ENCODE data around the gene R3HDML. TPM values are rescaled to one million over a fixed set of nuclear protein-coding genes. Genes with fewer than 3 reads are reported as not detected.

Gene R3HDML
- total and polyA plus RNA-seq, 7 donors = not detected

GRCh38 chr20:44382641-44383040 lies 45.8 kb downstream of the R3HDML start:
- DNase-seq = no peak
- no peaks in the 10 kb centered on the region for H3K36me3 ChIP-seq
- H3K27ac ChIP-seq = no peak overlapping the region
- TF ChIP-seq POLR2A (IDR thresholded peaks at IDR 0.05) (no peak), EP300 (IDR thresholded peaks at IDR 0.05) (no peak), CTCF (IDR thresholded peaks at IDR 0.05) (no peak), POLR2AphosphoS5 (IDR thresholded peaks at IDR 0.05) (no peak)
- no peaks in the 10 kb centered on the region for H3K4me1 ChIP-seq
- intact Hi-C loops (cut with DNase I) = loop anchor here (10.0 kb wide), 3 partner anchors 132 to 482 kb away; partner anchors contain the start of gene OSER1
- WGBS, 2 donors = 23 to 44% methylated on average over 2 of the region's 2 CpGs
- H3K4me3 ChIP-seq = no peak overlapping the region
- peaks cover 0 to 35% (median 8%) of the 10 kb centered on the region in 3 donors for H3K27me3 ChIP-seq
- H3K9me3 ChIP-seq = no peaks in the 10 kb centered on the region

DNA sequence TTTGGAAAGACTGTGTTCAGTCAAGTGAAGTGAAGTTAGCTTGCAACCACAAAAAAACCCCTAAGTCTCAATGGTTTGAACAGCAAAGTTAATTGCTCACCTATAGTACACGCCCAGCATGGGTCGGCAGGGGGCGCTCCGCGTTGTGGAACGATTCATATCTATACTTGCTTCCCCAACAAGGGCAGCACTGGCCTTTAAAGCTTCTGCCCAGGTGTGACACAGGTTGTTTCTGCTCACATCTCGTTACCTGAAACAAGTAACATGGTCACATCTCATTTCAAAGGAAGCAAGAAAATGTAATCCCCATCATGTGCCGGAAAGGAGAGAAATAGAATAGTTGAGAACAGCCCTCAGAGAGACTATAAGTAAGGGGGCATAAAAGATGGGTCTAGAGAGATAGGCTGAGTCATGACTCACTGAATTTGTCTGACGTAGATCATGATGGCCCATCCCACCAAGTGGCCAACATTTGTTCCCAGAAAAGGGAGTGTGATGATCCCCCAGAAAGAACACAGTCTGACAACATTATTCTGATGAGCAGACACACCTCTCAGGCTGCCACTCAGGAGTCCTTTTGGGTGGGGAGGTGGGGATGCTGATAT lies 47.7 kb downstream of the R3HDML start:
- intact Hi-C loops (cut with DNase I) = loop anchor here (2.0 to 10.0 kb wide), 6 partner anchors 130 to 480 kb away; partner anchors contain the start of gene OSER1
- TF ChIP-seq CTCF (IDR thresholded peaks at IDR 0.05) (peak; percentile 32 to 80 (median 56)), EP300 (IDR thresholded peaks at IDR 0.05) (no peak)
- H3K27me3 ChIP-seq = peaks cover 0 to 49% (median 14%) of the 10 kb centered on the region in 3 donors
- peak; percentile 86 for DNase-seq
- H3K4me3 ChIP-seq = no peak overlapping the region
- H3K4me1 ChIP-seq = peaks cover 0 to 5% (median 2%) of the 10 kb centered on the region in 4 donors
- H3K9me3 ChIP-seq = no peaks in the 10 kb centered on the region
- no peaks in the 10 kb centered on the region for H3K36me3 ChIP-seq
- WGBS, 2 donors = 11 to 17% methylated on average over 9 of the region's 9 CpGs
- H3K27ac ChIP-seq = no peak overlapping the region

DNA sequence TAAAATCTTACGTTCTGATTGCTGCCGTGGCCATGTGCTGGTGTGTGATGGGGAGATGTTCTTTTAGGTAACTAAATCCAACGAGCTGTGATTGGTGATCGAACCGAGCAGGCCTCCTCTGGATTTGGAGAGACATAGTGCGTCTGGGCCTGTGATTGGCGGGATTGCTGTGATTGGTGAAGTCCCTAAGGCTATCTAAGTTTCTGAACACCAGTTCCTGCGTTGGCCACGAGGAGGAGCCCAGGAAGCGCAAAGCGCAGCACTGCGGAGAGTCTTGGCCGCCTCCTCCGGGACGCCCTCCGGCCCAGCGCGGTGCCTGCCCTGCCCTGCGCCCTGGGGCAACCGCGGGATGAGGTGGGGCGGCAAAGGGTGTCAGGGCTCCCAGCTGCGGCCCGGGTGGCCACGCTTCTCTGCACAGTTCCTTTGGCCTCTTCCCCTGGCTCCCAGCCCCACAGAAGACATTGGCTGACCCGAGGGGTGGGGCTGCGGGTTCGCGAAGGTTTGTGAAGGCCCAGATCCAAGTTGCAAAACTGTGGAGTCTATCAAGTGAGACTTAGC lies 51.7 kb downstream of the R3HDML start:
- Histone ChIP-seq H3K9me3 (no peaks in the 10 kb centered on the region), H3K4me1 (peaks cover 0 to 5% (median 2%) of the 10 kb centered on the region in 4 donors), H3K27me3 (peaks cover 0 to 49% (median 18%) of the 10 kb centered on the region in 3 donors), H3K36me3 (no peaks in the 10 kb centered on the region), H3K4me3 (no peak overlapping the region), H3K27ac (no peak overlapping the region)
- DNase-seq = peak; percentile 71
- WGBS, 2 donors = 4 to 9% methylated on average over 29 of the region's 29 CpGs
- intact Hi-C loops (cut with DNase I) = loop anchor here (5.0 to 10.0 kb wide), 4 partner anchors 126 to 476 kb away; partner anchors contain the start of gene OSER1
- TF ChIP-seq CTCF (IDR thresholded peaks at IDR 0.05) = peak; percentile 11 to 56 (median 53)
- no peak for TF ChIP-seq POLR2A (IDR thresholded peaks at IDR 0.05)
- TF ChIP-seq POLR2AphosphoS5 (IDR thresholded peaks at IDR 0.05) = no peak
- TF ChIP-seq EP300 (IDR thresholded peaks at IDR 0.05) = no peak

GRCh38 chr20:44389871-44390270 lies 53.0 kb downstream of the R3HDML start:
- DNase-seq = no peak
- TF ChIP-seq CTCF (IDR thresholded peaks at IDR 0.05) (no peak), EP300 (IDR thresholded peaks at IDR 0.05) (no peak), POLR2AphosphoS5 (IDR thresholded peaks at IDR 0.05) (no peak), POLR2A (IDR thresholded peaks at IDR 0.05) (no peak)
- Histone ChIP-seq H3K27me3 (peaks cover 0 to 40% (median 18%) of the 10 kb centered on the region in 3 donors), H3K4me3 (no peak overlapping the region), H3K36me3 (no peaks in the 10 kb centered on the region), H3K9me3 (no peaks in the 10 kb centered on the region), H3K4me1 (peaks cover 0 to 5% (median 2%) of the 10 kb centered on the region in 4 donors), H3K27ac (no peak overlapping the region)
- intact Hi-C loops (cut with DNase I) = loop anchor here (5.0 to 10.0 kb wide), 4 partner anchors 125 to 475 kb away; partner anchors contain the start of gene OSER1
- WGBS, 2 donors = 75 to 78% methylated on average over 6 of the region's 6 CpGs
